Muscle of arm (tissue), 12 donors: ENCODE data around the gene ZFP1. TPM values are rescaled to one million over a fixed set of nuclear protein-coding genes. Genes with fewer than 3 reads are reported as not detected.

Source experiments
- polyA plus RNA-seq, 12 donors: library from polyadenylated mRNA; unstranded; fragments of 120-200 nt; gene quantifications; one replicate each; pipeline ENCODE4 v1.2.1, GENCODE V29; 2013; ENCODE audit not compliant: insufficient read length in 12 of 12

The ZFP1 gene
- polyA plus RNA-seq, 12 donors: 8.5 to 19.6 (median 14.0) TPM; not detected in 1

Other genes starting within 250 kb of the ZFP1 start
- gene WDR59, start 163.4 kb upstream of the ZFP1 start, polyA plus RNA-seq: 10 to 100 TPM in 11 of 12 donors, not detected in 1; 37.0 to 84.5 (median 48.7) TPM
- gene ZNRF1, start 149.5 kb upstream of the ZFP1 start, polyA plus RNA-seq: 10 to 100 TPM in 11 of 12 donors, not detected in 1; 37.6 to 99.0 (median 40.8) TPM
- 1 to 10 TPM in 9 of 12 donors, under 1 TPM in 1, not detected in 2; 0.63 to 3.3 (median 2.2) TPM for gene LDHD, start 31.7 kb upstream of the ZFP1 start, polyA plus RNA-seq
- gene CTRB2, start 58.6 kb downstream of the ZFP1 start, polyA plus RNA-seq: under 1 TPM in 6 of 12 donors, not detected in 6; 0.17 to 0.85 (median 0.44) TPM
- under 1 TPM in 4 of 12 donors, not detected in 8; 0.26 to 0.72 (median 0.51) TPM for gene CTRB1, start 70.5 kb downstream of the ZFP1 start, polyA plus RNA-seq
- 10 to 100 TPM in 11 of 12 donors, not detected in 1; 36.4 to 86.5 (median 42.8) TPM for gene BCAR1, start 103.1 kb downstream of the ZFP1 start, polyA plus RNA-seq